NCI-H345 (cell line): ENCODE results near the gene PSG7.
"Not testable (repeated sequence)": the region's sequence is repeated elsewhere in the genome, so short reads cannot be mapped to it uniquely, and the experiment has no call there.

Experiments
- DNase-seq: peaks from one replicate; lab custom pipeline; 2025; lab: John Stamatoyannopoulos, UW

PSG7 gene

GRCh38 chr19:42913516-42913915, 23.5 kb downstream of the PSG7 start:
- not testable (repeated sequence) for DNase-seq

GRCh38 chr19:42912941-42913340, 24.1 kb downstream of the PSG7 start:
- not testable (repeated sequence) for DNase-seq

GRCh38 chr19:42911731-42912130, 25.3 kb downstream of the PSG7 start:
- DNase-seq, result not testable (repeated sequence)

- not testable (repeated sequence) for DNase-seq
Observed at GRCh38 chr19:42906162-42906561, 30.8 kb downstream of the PSG7 start.

- not testable (repeated sequence) for DNase-seq
Observed at GRCh38 chr19:42900561-42900960, 36.4 kb downstream of the PSG7 start.

- DNase-seq, result not testable (repeated sequence)
Observed at GRCh38 chr19:42899674-42900073, 37.3 kb downstream of the PSG7 start.

- DNase-seq, result not testable (repeated sequence)
Observed at GRCh38 chr19:42899110-42899509, 37.9 kb downstream of the PSG7 start.

GRCh38 chr19:42898656-42899055, 38.4 kb downstream of the PSG7 start:
- not testable (repeated sequence) for DNase-seq

GRCh38 chr19:42897729-42898128, 39.3 kb downstream of the PSG7 start:
- not testable (repeated sequence) for DNase-seq

GRCh38 chr19:42890446-42890845, 46.6 kb downstream of the PSG7 start:
- not testable (repeated sequence) for DNase-seq

GRCh38 chr19:42887876-42888445, 49.0 kb downstream of the PSG7 start:
- DNase-seq, result not testable (repeated sequence)

- not testable (repeated sequence) for DNase-seq
Observed at GRCh38 chr19:42882730-42883129, 54.3 kb downstream of the PSG7 start.

- not testable (repeated sequence) for DNase-seq
Observed at GRCh38 chr19:42882010-42882409, 55.0 kb downstream of the PSG7 start.

- not testable (repeated sequence) for DNase-seq
Observed at GRCh38 chr19:42881279-42881678, 55.7 kb downstream of the PSG7 start.

- not testable (repeated sequence) for DNase-seq
Observed at GRCh38 chr19:42880621-42881020, 56.4 kb downstream of the PSG7 start.

- no peak for DNase-seq
Observed at GRCh38 chr19:42879613-42880012, 57.4 kb downstream of the PSG7 start, which contains the start of gene PSG1. Gene PSG1, minus strand, starts transcription at chr19:42879713. Its CDS starts 132 bp downstream, at chr19:42879581.

- not testable (repeated sequence) for DNase-seq
Observed at GRCh38 chr19:42876596-42876995, 60.4 kb downstream of the PSG7 start.

- DNase-seq, result not testable (repeated sequence)
Observed at GRCh38 chr19:42875881-42876280, 61.1 kb downstream of the PSG7 start.

GRCh38 chr19:42874901-42875813, 61.9 kb downstream of the PSG7 start:
- not testable (repeated sequence) for DNase-seq

- not testable (repeated sequence) for DNase-seq
Observed at GRCh38 chr19:42874136-42874535, 62.9 kb downstream of the PSG7 start.
